ENCODE results near the gene TNFRSF1A.

- TF ChIP-seq FOXA1 (IDR thresholded peaks at IDR 0.05) (no peak), CTCF (IDR thresholded peaks at IDR 0.05; ENCODE audit: low read depth, low read length, missing input control) (no peak), RAD21 (IDR thresholded peaks at IDR 0.05) (no peak), SP1 (IDR thresholded peaks at IDR 0.05) (no peak), ZBTB33 (IDR thresholded peaks at IDR 0.05) (no peak)
Observed at GRCh38 chr12:6317693-6318439, 24.0 kb downstream of the TNFRSF1A start.

Measured in liver (tissue), 3 donors.